ENCODE measurements around the gene IFI27L1.

The IFI27L1 gene

GRCh38 chr14:94112513-94113063 is 31.5 kb downstream of the IFI27L1 start:
- no CpG with 5 or more reads among the region's 6 CpGs for WGBS, 2 donors (ENCODE audit: extremely low coverage in 2 of 2, insufficient read length in 2 of 2, insufficient replicate concordance in 1 of 2)
- no peak overlapping the region for H3K4me2 ChIP-seq (ENCODE audit: insufficient read depth, low read length, poor library complexity, severe bottlenecking)
- no peak overlapping the region for H2BK15ac ChIP-seq (ENCODE audit: low read length)
- H3K4ac ChIP-seq (ENCODE audit: low read length) = no peak overlapping the region
- H2BK12ac ChIP-seq (ENCODE audit: low read length) = no peak overlapping the region
- H2AFZ ChIP-seq (ENCODE audit: low read length) = no peak overlapping the region
- no peak overlapping the region for H4K8ac ChIP-seq (ENCODE audit: low read depth, low read length)
- H3K9ac ChIP-seq (ENCODE audit: low read depth, low read length, poor library complexity) = peak overlapping the region; percentile 27
- H3K27ac ChIP-seq (replicated peaks; ENCODE audit: low read length) = no peak overlapping the region
- no peak overlapping the region for H2BK5ac ChIP-seq (ENCODE audit: low read length)
- no peak overlapping the region for H3K14ac ChIP-seq (ENCODE audit: low read length)
- H2AK5ac ChIP-seq (ENCODE audit: low read depth, low read length) = no peak overlapping the region
- no peak overlapping the region for H4K91ac ChIP-seq (ENCODE audit: low read depth, low read length, poor library complexity)
- H3K36me3 ChIP-seq (replicated peaks in 1 of 2; ENCODE audit: control insufficient read depth in 2 of 2, insufficient read depth in 2 of 2, low read length in 2 of 2) = no peaks in the 10 kb centered on the region
- no peak overlapping the region for H3K23ac ChIP-seq (ENCODE audit: low read depth, low read length, poor library complexity)
- no peaks in the 10 kb centered on the region for H3K27me3 ChIP-seq (ENCODE audit: control insufficient read depth in 3 of 3, insufficient read depth in 3 of 3, low read depth in 1 of 3, low read length in 3 of 3)
- no peaks in the 10 kb centered on the region for H3K79me1 ChIP-seq (ENCODE audit: low read depth, low read length)
- peaks cover 0 to 1% of the 10 kb centered on the region in 2 donors for H3K9me3 ChIP-seq (replicated peaks in 1 of 2; ENCODE audit: control insufficient read depth in 2 of 2, insufficient read depth in 1 of 2, low read depth in 1 of 2, low read length in 2 of 2)
- DNase-seq (ENCODE audit: low spot score) = no peak
- H3K4me1 ChIP-seq (ENCODE audit: control insufficient read depth in 2 of 2, insufficient read depth in 1 of 2, low read depth in 1 of 2, low read length in 2 of 2) = peaks cover 3 to 4% of the 10 kb centered on the region in 2 donors
- no peak overlapping the region for H3K4me3 ChIP-seq (ENCODE audit: low read length in 2 of 2)
- no peak overlapping the region for H3K18ac ChIP-seq (ENCODE audit: low read length)
- no peak overlapping the region for H2BK120ac ChIP-seq (ENCODE audit: low read depth, low read length)

GRCh38 chr14:94113073-94113472 is 32.0 kb downstream of the IFI27L1 start:
- Histone ChIP-seq H3K18ac (ENCODE audit: low read length) (no peak overlapping the region), H2AK5ac (ENCODE audit: low read depth, low read length) (no peak overlapping the region), H2AFZ (ENCODE audit: low read length) (no peak overlapping the region), H2BK12ac (ENCODE audit: low read length) (no peak overlapping the region), H4K8ac (ENCODE audit: low read depth, low read length) (no peak overlapping the region), H3K27ac (replicated peaks; ENCODE audit: low read length) (no peak overlapping the region), H3K4me2 (ENCODE audit: insufficient read depth, low read length, poor library complexity, severe bottlenecking) (no peak overlapping the region), H3K23ac (ENCODE audit: low read depth, low read length, poor library complexity) (no peak overlapping the region), H3K27me3 (ENCODE audit: control insufficient read depth in 3 of 3, insufficient read depth in 3 of 3, low read depth in 1 of 3, low read length in 3 of 3) (no peaks in the 10 kb centered on the region), H3K4me1 (ENCODE audit: control insufficient read depth in 2 of 2, insufficient read depth in 1 of 2, low read depth in 1 of 2, low read length in 2 of 2) (peaks cover 3 to 4% of the 10 kb centered on the region in 2 donors), H3K9me3 (replicated peaks in 1 of 2; ENCODE audit: control insufficient read depth in 2 of 2, insufficient read depth in 1 of 2, low read depth in 1 of 2, low read length in 2 of 2) (peaks cover 0 to 1% of the 10 kb centered on the region in 2 donors), H2BK15ac (ENCODE audit: low read length) (no peak overlapping the region), H3K14ac (ENCODE audit: low read length) (no peak overlapping the region), H2BK5ac (ENCODE audit: low read length) (no peak overlapping the region), H3K4me3 (ENCODE audit: low read length in 2 of 2) (no peak overlapping the region), H3K4ac (ENCODE audit: low read length) (no peak overlapping the region), H4K91ac (ENCODE audit: low read depth, low read length, poor library complexity) (no peak overlapping the region), H3K9ac (ENCODE audit: low read depth, low read length, poor library complexity) (no peak overlapping the region), H3K79me1 (ENCODE audit: low read depth, low read length) (no peaks in the 10 kb centered on the region), H3K36me3 (replicated peaks in 1 of 2; ENCODE audit: control insufficient read depth in 2 of 2, insufficient read depth in 2 of 2, low read length in 2 of 2) (no peaks in the 10 kb centered on the region), H2BK120ac (ENCODE audit: low read depth, low read length) (no peak overlapping the region)
- no CpG with 5 or more reads among the region's 7 CpGs for WGBS, 2 donors (ENCODE audit: extremely low coverage in 2 of 2, insufficient read length in 2 of 2, insufficient replicate concordance in 1 of 2)
- DNase-seq (ENCODE audit: low spot score) = no peak

GRCh38 chr14:94113490-94113889 is 32.4 kb downstream of the IFI27L1 start:
- no peak for DNase-seq (ENCODE audit: low spot score)

GRCh38 chr14:94113908-94114588 is 32.9 kb downstream of the IFI27L1 start:
- H4K91ac ChIP-seq (ENCODE audit: low read depth, low read length, poor library complexity) = no peak overlapping the region
- H2BK5ac ChIP-seq (ENCODE audit: low read length) = no peak overlapping the region
- WGBS, 2 donors (ENCODE audit: extremely low coverage in 2 of 2, insufficient read length in 2 of 2, insufficient replicate concordance in 1 of 2) = no CpG with 5 or more reads among the region's 5 CpGs
- no peak overlapping the region for H2BK12ac ChIP-seq (ENCODE audit: low read length)
- no peaks in the 10 kb centered on the region for H3K36me3 ChIP-seq (replicated peaks in 1 of 2; ENCODE audit: control insufficient read depth in 2 of 2, insufficient read depth in 2 of 2, low read length in 2 of 2)
- no peak overlapping the region for H3K4ac ChIP-seq (ENCODE audit: low read length)
- no peak overlapping the region for H2AK5ac ChIP-seq (ENCODE audit: low read depth, low read length)
- H3K9me3 ChIP-seq (replicated peaks in 1 of 2; ENCODE audit: control insufficient read depth in 2 of 2, insufficient read depth in 1 of 2, low read depth in 1 of 2, low read length in 2 of 2) = peaks cover 0 to 1% of the 10 kb centered on the region in 2 donors
- DNase-seq (ENCODE audit: low spot score) = no peak
- no peaks in the 10 kb centered on the region for H3K79me1 ChIP-seq (ENCODE audit: low read depth, low read length)
- H3K4me3 ChIP-seq (ENCODE audit: low read length in 2 of 2) = no peak overlapping the region
- H2AFZ ChIP-seq (ENCODE audit: low read length) = no peak overlapping the region
- no peak overlapping the region for H2BK15ac ChIP-seq (ENCODE audit: low read length)
- H3K9ac ChIP-seq (ENCODE audit: low read depth, low read length, poor library complexity) = no peak overlapping the region
- no peak overlapping the region for H3K18ac ChIP-seq (ENCODE audit: low read length)
- H4K8ac ChIP-seq (ENCODE audit: low read depth, low read length) = no peak overlapping the region
- H3K27me3 ChIP-seq (ENCODE audit: control insufficient read depth in 3 of 3, insufficient read depth in 3 of 3, low read depth in 1 of 3, low read length in 3 of 3) = no peaks in the 10 kb centered on the region
- no peak overlapping the region for H3K23ac ChIP-seq (ENCODE audit: low read depth, low read length, poor library complexity)
- no peak overlapping the region for H3K4me2 ChIP-seq (ENCODE audit: insufficient read depth, low read length, poor library complexity, severe bottlenecking)
- no peak overlapping the region for H2BK120ac ChIP-seq (ENCODE audit: low read depth, low read length)
- H3K4me1 ChIP-seq (ENCODE audit: control insufficient read depth in 2 of 2, insufficient read depth in 1 of 2, low read depth in 1 of 2, low read length in 2 of 2) = peaks cover 3 to 4% of the 10 kb centered on the region in 2 donors
- H3K27ac ChIP-seq (replicated peaks; ENCODE audit: low read length) = no peak overlapping the region
- no peak overlapping the region for H3K14ac ChIP-seq (ENCODE audit: low read length)

More at GRCh38 chr14:94113490-94113889, 32.4 kb downstream of the IFI27L1 start:
- H3K4me2 ChIP-seq (ENCODE audit: insufficient read depth, low read length, poor library complexity, severe bottlenecking) = no peak overlapping the region
- no peak overlapping the region for H2BK120ac ChIP-seq (ENCODE audit: low read depth, low read length)
- H3K36me3 ChIP-seq (replicated peaks in 1 of 2; ENCODE audit: control insufficient read depth in 2 of 2, insufficient read depth in 2 of 2, low read length in 2 of 2) = no peaks in the 10 kb centered on the region
- no peaks in the 10 kb centered on the region for H3K27me3 ChIP-seq (ENCODE audit: control insufficient read depth in 3 of 3, insufficient read depth in 3 of 3, low read depth in 1 of 3, low read length in 3 of 3)
- H3K14ac ChIP-seq (ENCODE audit: low read length) = no peak overlapping the region
- peaks cover 3 to 4% of the 10 kb centered on the region in 2 donors for H3K4me1 ChIP-seq (ENCODE audit: control insufficient read depth in 2 of 2, insufficient read depth in 1 of 2, low read depth in 1 of 2, low read length in 2 of 2)
- no peak overlapping the region for H4K8ac ChIP-seq (ENCODE audit: low read depth, low read length)
- H3K27ac ChIP-seq (replicated peaks; ENCODE audit: low read length) = no peak overlapping the region
- H3K4ac ChIP-seq (ENCODE audit: low read length) = no peak overlapping the region
- no peak overlapping the region for H2BK12ac ChIP-seq (ENCODE audit: low read length)
- H3K9ac ChIP-seq (ENCODE audit: low read depth, low read length, poor library complexity) = no peak overlapping the region
- no peak overlapping the region for H2BK5ac ChIP-seq (ENCODE audit: low read length)
- no peak overlapping the region for H2BK15ac ChIP-seq (ENCODE audit: low read length)
- no peak overlapping the region for H3K23ac ChIP-seq (ENCODE audit: low read depth, low read length, poor library complexity)
- H2AFZ ChIP-seq (ENCODE audit: low read length) = no peak overlapping the region
- H3K4me3 ChIP-seq (ENCODE audit: low read length in 2 of 2) = no peak overlapping the region
- no peak overlapping the region for H4K91ac ChIP-seq (ENCODE audit: low read depth, low read length, poor library complexity)
- H2AK5ac ChIP-seq (ENCODE audit: low read depth, low read length) = no peak overlapping the region
- H3K9me3 ChIP-seq (replicated peaks in 1 of 2; ENCODE audit: control insufficient read depth in 2 of 2, insufficient read depth in 1 of 2, low read depth in 1 of 2, low read length in 2 of 2) = peaks cover 0 to 1% of the 10 kb centered on the region in 2 donors
- no CpG with 5 or more reads among the region's 6 CpGs for WGBS, 2 donors (ENCODE audit: extremely low coverage in 2 of 2, insufficient read length in 2 of 2, insufficient replicate concordance in 1 of 2)
- H3K79me1 ChIP-seq (ENCODE audit: low read depth, low read length) = no peaks in the 10 kb centered on the region
- H3K18ac ChIP-seq (ENCODE audit: low read length) = no peak overlapping the region

All from neuronal stem cell (in vitro differentiated cells).